ENCODE data around the gene NAXE. TPM values are rescaled to one million over a fixed set of nuclear protein-coding genes. Genes with fewer than 3 reads are reported as not detected.
"Not testable (repeated sequence)": the region's sequence is repeated elsewhere in the genome, so short reads cannot be mapped to it uniquely, and the experiment has no call there.

NAXE gene
- polyA plus RNA-seq, 3 donors: 71.1 to 83.0 (median 72.8) TPM

- no peak for DNase-seq
Measured at GRCh38 chr1:156559797-156560385, 31.7 kb upstream of the NAXE start.

- DNase-seq: no peak
Measured at GRCh38 chr1:156560585-156561163, 30.9 kb upstream of the NAXE start.

- no peak for DNase-seq
Measured at GRCh38 chr1:156565519-156565918, 26.1 kb upstream of the NAXE start.

GRCh38 chr1:156566436-156566835 lies 25.1 kb upstream of the NAXE start:
- DNase-seq: no peak

- DNase-seq: no peak
Measured at GRCh38 chr1:156571261-156571852, 20.2 kb upstream of the NAXE start.

GRCh38 chr1:156571919-156572662 lies 19.5 kb upstream of the NAXE start, which contains the start of gene IQGAP3:
TSS of gene IQGAP3 (minus strand) at chr1:156572565. CDS start at chr1:156572529, 36 bp downstream.
- DNase-seq: peak; percentile 85

GRCh38 chr1:156572663-156573018 lies 18.9 kb upstream of the NAXE start:
- DNase-seq: no peak

- DNase-seq: no peak
Measured at GRCh38 chr1:156574039-156574633, 17.4 kb upstream of the NAXE start.

- no peak for DNase-seq
Measured at GRCh38 chr1:156577550-156577949, 14.0 kb upstream of the NAXE start.

GRCh38 chr1:156578055-156578454 lies 13.5 kb upstream of the NAXE start:
- DNase-seq: peak; percentile 71

GRCh38 chr1:156579472-156579871 lies 12.1 kb upstream of the NAXE start, which contains the start of gene TTC24:
TSS of gene TTC24 (plus strand) at chr1:156579723. CDS start at chr1:156581365, 1,642 bp downstream.
- no peak for DNase-seq

GRCh38 chr1:156581661-156582387 lies 9.8 kb upstream of the NAXE start:
- no peak for DNase-seq

- no peak for DNase-seq
Measured at GRCh38 chr1:156582388-156583017, 9.1 kb upstream of the NAXE start.

- DNase-seq: peak; percentile 86
Measured at GRCh38 chr1:156583821-156584622, 7.6 kb upstream of the NAXE start.

- DNase-seq: no peak
Measured at GRCh38 chr1:156584813-156585212, 6.8 kb upstream of the NAXE start.

GRCh38 chr1:156586323-156586722 lies 5.3 kb upstream of the NAXE start:
- DNase-seq: no peak

- DNase-seq: no peak
Measured at GRCh38 chr1:156586892-156587477, 4.6 kb upstream of the NAXE start.

GRCh38 chr1:156587927-156588326 lies 3.6 kb upstream of the NAXE start:
- DNase-seq: not testable (repeated sequence)

GRCh38 chr1:156589546-156589945 lies 2.0 kb upstream of the NAXE start:
- DNase-seq: no peak
